Motor neuron (in vitro differentiated cells): ENCODE results near the gene TBC1D17. TPM values are rescaled to one million over a fixed set of nuclear protein-coding genes. Genes with fewer than 3 reads are reported as not detected.

Experiments used
- ATAC-seq, 8 experiments: fragments of 200-7000 bp; cut with Tn5 transposase; replicated peaks in 6 of 8; 2 replicates each; pipeline ENCODE4 v1.8.0; 2021; ENCODE audit warnings: mild to moderate bottlenecking in 8 of 8, moderate library complexity in 8 of 8
- H3K27ac ChIP-seq, 2 donors: fragments of 250-450 bp; sonication (Bioruptor Pico); 2 replicates each; pipeline ENCODE4 v1.9.0; 2021; ENCODE audit warnings: antibody characterized with exemption in 2 of 2, mild to moderate bottlenecking in 2 of 2, moderate library complexity in 1 of 2
- H3K4me1 ChIP-seq, 2 donors: fragments of 250-450 bp; sonication (Bioruptor Pico); replicated peaks in 1 of 2; 2 replicates each; pipeline ENCODE4 v1.6.1; 2021; ENCODE audit warnings: antibody characterized with exemption in 2 of 2, mild to moderate bottlenecking in 2 of 2, moderate library complexity in 1 of 2
- H3K4me3 ChIP-seq, 5 donors: fragments of 250-450 bp; sonication (Bioruptor Pico); 2 replicates each; pipeline ENCODE4 v1.9.0; 2021; ENCODE audit warnings: antibody characterized with exemption in 5 of 5, mild to moderate bottlenecking in 5 of 5, moderate library complexity in 4 of 5
- WGBS, 10 experiments: fragments of 450-650 bp; shearing (Covaris generic); methylation state at CpG; one replicate each; pipeline ENCODE4 v1.0.0; 2022; 5-methylcytosine and 5-hydroxymethylcytosine counted together
- in situ Hi-C, 9 experiments: fragments of 400-800 bp; cut with MboI; loops; one replicate each; pipeline ENCODE4 v1.15.0; 2021; ENCODE audit warnings: low sequenced_read_pairs in 9 of 9, low pct_unique_long_range_greater_than_20kb in 2 of 9; ENCODE audit not compliant: unreplicated experiment in 9 of 9
- total RNA-seq, 8 experiments: library from RNA; unstranded; fragments of 300-600 nt; gene quantifications; 2 replicates each; pipeline versions ENCODE4 v1.2.3 to v1.2.4, GENCODE V29; 2022

Gene TBC1D17
- total RNA-seq, 8 experiments from 2014 or later: 14.3 to 31.0 (median 19.8) TPM

GRCh38 chr19:49877879-49878743, 609 bp downstream of the TBC1D17 start:
- Histone ChIP-seq H3K4me1 (peaks cover 4 to 9% of the 10 kb centered on the region in 2 donors), H3K27ac (peak overlapping the region; percentile 99), H3K4me3 (peak overlapping the region; percentile 71 to 99 (median 91))
- in situ Hi-C loops: no loop called here
- peak; percentile 71 to 81 (median 77) for ATAC-seq
- 0 to 40% (median 14%) methylated on average over 1 to 9 of the region's 41 CpGs; no CpG with 5 or more reads in 2 of the 10 experiments for WGBS, 10 experiments

- H3K4me3 ChIP-seq: peak overlapping the region in 4 of 5 donors; percentile 73 to 99 (median 94)
- in situ Hi-C loops: no loop called here
- no peak overlapping the region for H3K27ac ChIP-seq
- WGBS, 10 experiments: 61 to 90% (median 80%) methylated on average over 2 to 6 of the region's 9 CpGs; no CpG with 5 or more reads in 3 of the 10 experiments
- H3K4me1 ChIP-seq: peaks cover 4 to 9% of the 10 kb centered on the region in 2 donors
- no peak for ATAC-seq
Measured at GRCh38 chr19:49878744-49879070, 1.2 kb downstream of the TBC1D17 start.

GRCh38 chr19:49879243-49879963, 1.9 kb downstream of the TBC1D17 start:
- in situ Hi-C loops: no loop called here
- Histone ChIP-seq H3K4me3 (peak overlapping the region in 1 of 5 donors; percentile 96), H3K27ac (no peak overlapping the region), H3K4me1 (peaks cover 4 to 9% of the 10 kb centered on the region in 2 donors)
- no peak for ATAC-seq
- 83 to 100% (median 96%) methylated on average over 2 to 9 of the region's 12 CpGs; no CpG with 5 or more reads in 1 of the 10 experiments for WGBS, 10 experiments

GRCh38 chr19:49880162-49880869, 2.8 kb downstream of the TBC1D17 start:
- whole genome bisulfite sequencing, 10 experiments: 94 to 100% (median 100%) methylated on average over 1 to 3 of the region's 10 CpGs; no CpG with 5 or more reads in 6 of the 10 experiments
- no peak for ATAC-seq
- H3K4me3 ChIP-seq: no peak overlapping the region
- H3K27ac ChIP-seq: no peak overlapping the region
- in situ Hi-C loops: no loop called here
- peaks cover 4 to 8% of the 10 kb centered on the region in 2 donors for H3K4me1 ChIP-seq

GRCh38 chr19:49881186-49881585, 3.7 kb downstream of the TBC1D17 start:
- in situ Hi-C loops: no loop called here
- 95% methylated on average over 13 of the region's 17 CpGs; no CpG with 5 or more reads in 9 of the 10 experiments for WGBS, 10 experiments
- ATAC-seq: no peak
- peaks cover 0 to 5% of the 10 kb centered on the region in 2 donors for H3K4me1 ChIP-seq
- no peak overlapping the region for H3K27ac ChIP-seq
- no peak overlapping the region for H3K4me3 ChIP-seq

GRCh38 chr19:49881672-49882394, 4.3 kb downstream of the TBC1D17 start:
- Histone ChIP-seq H3K4me3 (no peak overlapping the region), H3K27ac (no peak overlapping the region), H3K4me1 (peaks cover 0 to 5% of the 10 kb centered on the region in 2 donors)
- in situ Hi-C loops: no loop called here
- ATAC-seq: no peak
- WGBS, 10 experiments: 60 to 100% (median 89%) methylated on average over 1 to 9 of the region's 31 CpGs; no CpG with 5 or more reads in 2 of the 10 experiments

DNA sequence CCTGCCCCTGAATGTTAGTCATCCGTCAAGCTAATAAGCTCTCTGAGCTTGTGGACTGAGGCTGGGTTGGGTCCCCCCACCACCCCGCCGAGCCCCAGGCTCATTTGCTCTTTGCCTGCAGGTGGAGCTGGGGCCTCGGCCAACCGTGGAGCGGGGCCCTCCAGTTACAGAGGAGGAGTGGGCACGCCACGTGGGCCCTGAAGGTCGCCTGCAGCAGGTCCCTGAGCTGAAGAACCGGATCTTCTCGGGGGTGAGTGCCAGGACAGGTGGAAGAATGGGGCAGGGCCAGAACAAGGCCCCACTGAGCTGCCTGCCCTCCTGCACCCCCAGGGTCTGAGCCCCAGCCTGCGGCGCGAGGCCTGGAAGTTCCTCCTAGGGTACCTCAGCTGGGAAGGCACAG, 5.1 kb downstream of the TBC1D17 start:
- no peak overlapping the region for H3K27ac ChIP-seq
- no peak for ATAC-seq
- 87 to 100% (median 95%) methylated on average over 1 to 6 of the region's 14 CpGs; no CpG with 5 or more reads in 4 of the 10 experiments for WGBS, 10 experiments

DNA sequence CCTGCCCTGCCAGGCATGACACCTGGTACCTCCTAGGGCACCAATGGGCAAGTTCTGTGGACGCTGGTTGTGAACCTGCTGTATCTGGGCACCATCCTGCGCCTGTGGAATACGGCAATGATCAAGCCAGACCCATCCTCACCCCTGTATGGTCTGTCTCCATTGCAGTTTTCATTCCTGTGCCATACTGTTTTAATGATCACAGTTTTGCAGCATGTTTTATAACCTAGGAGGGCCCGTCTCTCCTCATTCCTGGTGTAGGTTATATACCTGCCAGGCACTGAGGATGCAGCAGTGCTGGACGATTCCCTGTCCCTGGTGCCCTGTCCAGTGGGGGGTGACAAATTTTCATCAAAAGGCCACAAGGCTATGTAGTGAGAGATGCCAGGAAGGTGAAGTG, 5.6 kb downstream of the TBC1D17 start:
- Histone ChIP-seq H3K27ac (no peak overlapping the region), H3K4me3 (no peak overlapping the region), H3K4me1 (peaks cover 0 to 5% of the 10 kb centered on the region in 2 donors)
- WGBS, 10 experiments: 72 to 100% (median 87%) methylated on average over 1 to 5 of the region's 5 CpGs; no CpG with 5 or more reads in 2 of the 10 experiments
- no peak for ATAC-seq
- in situ Hi-C loops: no loop called here

More for the DNA sequence above, 5.1 kb downstream of the TBC1D17 start:
- Histone ChIP-seq H3K4me1 (peaks cover 0 to 5% of the 10 kb centered on the region in 2 donors), H3K4me3 (no peak overlapping the region)
- in situ Hi-C loops: no loop called here

DNA sequence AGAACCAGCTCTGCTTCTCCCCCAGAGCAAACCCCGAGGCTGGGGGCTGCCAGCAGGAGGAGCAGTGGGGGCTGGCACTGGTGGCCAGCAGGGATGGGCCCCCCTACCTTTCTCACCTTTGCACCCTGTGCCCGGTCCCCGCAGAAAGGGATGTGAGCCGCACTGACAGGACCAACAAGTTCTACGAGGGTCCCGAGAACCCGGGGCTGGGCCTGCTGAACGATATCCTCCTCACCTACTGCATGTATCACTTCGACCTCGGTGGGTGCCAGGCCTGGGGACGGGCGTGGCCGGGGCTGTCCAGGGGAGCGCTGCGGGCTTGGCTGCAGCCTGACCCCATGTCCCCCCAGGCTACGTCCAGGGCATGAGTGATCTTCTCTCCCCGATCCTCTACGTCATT, 6.6 kb downstream of the TBC1D17 start:
- no peak for ATAC-seq
- in situ Hi-C loops: no loop called here
- 67 to 100% (median 99%) methylated on average over 1 to 14 of the region's 18 CpGs; no CpG with 5 or more reads in 6 of the 10 experiments for WGBS, 10 experiments

GRCh38 chr19:49884760-49885159, 7.3 kb downstream of the TBC1D17 start:
- WGBS, 10 experiments: 81 to 93% (median 88%) methylated on average over 1 to 3 of the region's 3 CpGs; no CpG with 5 or more reads in 6 of the 10 experiments
- no peak for ATAC-seq
- Histone ChIP-seq H3K4me3 (no peak overlapping the region), H3K4me1 (no peaks in the 10 kb centered on the region), H3K27ac (no peak overlapping the region)
- in situ Hi-C loops: no loop called here

More for the DNA sequence above, 6.6 kb downstream of the TBC1D17 start:
- H3K4me1 ChIP-seq: no peaks in the 10 kb centered on the region
- no peak overlapping the region for H3K4me3 ChIP-seq
- no peak overlapping the region for H3K27ac ChIP-seq

GRCh38 chr19:49887037-49887664, 9.6 kb downstream of the TBC1D17 start:
- WGBS, 10 experiments: 88 to 96% (median 93%) methylated on average over 3 to 10 of the region's 23 CpGs; no CpG with 5 or more reads in 6 of the 10 experiments
- in situ Hi-C loops: no loop called here
- ATAC-seq: no peak

More at GRCh38 chr19:49887037-49887664, 9.6 kb downstream of the TBC1D17 start:
- no peak overlapping the region for H3K27ac ChIP-seq
- no peak overlapping the region for H3K4me3 ChIP-seq
- peaks cover 9 to 12% of the 10 kb centered on the region in 2 donors for H3K4me1 ChIP-seq
